Measurements from ENCODE around the gene CYP3A4.
"Not testable (repeated sequence)": the region's sequence is repeated elsewhere in the genome, so short reads cannot be mapped to it uniquely, and the experiment has no call there.

Gene CYP3A4

GRCh38 chr7:99751322-99752052 is 32.5 kb downstream of the CYP3A4 start:
- not testable (repeated sequence) for DNase-seq (ENCODE audit: low spot score)

GRCh38 chr7:99748846-99749579 is 35.0 kb downstream of the CYP3A4 start:
- no peak for DNase-seq (ENCODE audit: low spot score)

- DNase-seq (ENCODE audit: low spot score): not testable (repeated sequence)
Observed at GRCh38 chr7:99746915-99747314, 37.1 kb downstream of the CYP3A4 start.

GRCh38 chr7:99745395-99745794 is 38.6 kb downstream of the CYP3A4 start:
- not testable (repeated sequence) for DNase-seq (ENCODE audit: low spot score)

GRCh38 chr7:99742737-99743394 is 41.1 kb downstream of the CYP3A4 start:
- DNase-seq (ENCODE audit: low spot score): no peak

- DNase-seq (ENCODE audit: low spot score): no peak
Observed at GRCh38 chr7:99741441-99741795, 42.6 kb downstream of the CYP3A4 start.

GRCh38 chr7:99740573-99741440 is 43.2 kb downstream of the CYP3A4 start:
- no peak for DNase-seq (ENCODE audit: low spot score)

GRCh38 chr7:99739699-99740572 is 44.0 kb downstream of the CYP3A4 start:
- no peak for DNase-seq (ENCODE audit: low spot score)

- no peak for DNase-seq (ENCODE audit: low spot score)
Observed at GRCh38 chr7:99737726-99738125, 46.3 kb downstream of the CYP3A4 start.

GRCh38 chr7:99736667-99737066 is 47.3 kb downstream of the CYP3A4 start:
- not testable (repeated sequence) for DNase-seq (ENCODE audit: low spot score)

- no peak for DNase-seq (ENCODE audit: low spot score)
Observed at GRCh38 chr7:99734987-99735386, 49.0 kb downstream of the CYP3A4 start, which contains the start of gene CYP3A7. Gene CYP3A7, minus strand, starts transcription at chr7:99735196. Its CDS starts 103 bp downstream, at chr7:99735093.

GRCh38 chr7:99733448-99733847 is 50.5 kb downstream of the CYP3A4 start:
- no peak for DNase-seq (ENCODE audit: low spot score)

- DNase-seq (ENCODE audit: low spot score): no peak
Observed at GRCh38 chr7:99733003-99733402, 51.0 kb downstream of the CYP3A4 start.

- no peak for DNase-seq (ENCODE audit: low spot score)
Observed at GRCh38 chr7:99731638-99732374, 52.2 kb downstream of the CYP3A4 start.

GRCh38 chr7:99730992-99731391 is 53.0 kb downstream of the CYP3A4 start:
- no peak for DNase-seq (ENCODE audit: low spot score)

- DNase-seq (ENCODE audit: low spot score): no peak
Observed at GRCh38 chr7:99730238-99730810, 53.7 kb downstream of the CYP3A4 start.

GRCh38 chr7:99729486-99730237 is 54.3 kb downstream of the CYP3A4 start:
- DNase-seq (ENCODE audit: low spot score): no peak

- DNase-seq (ENCODE audit: low spot score): no peak
Observed at GRCh38 chr7:99728615-99729014, 55.4 kb downstream of the CYP3A4 start.

GRCh38 chr7:99723201-99723600 is 60.8 kb downstream of the CYP3A4 start:
- DNase-seq (ENCODE audit: low spot score): not testable (repeated sequence)

Measured in cerebellar cortex (tissue), 1 donor.